Measurements from ENCODE around the gene NUP85.

DNA sequence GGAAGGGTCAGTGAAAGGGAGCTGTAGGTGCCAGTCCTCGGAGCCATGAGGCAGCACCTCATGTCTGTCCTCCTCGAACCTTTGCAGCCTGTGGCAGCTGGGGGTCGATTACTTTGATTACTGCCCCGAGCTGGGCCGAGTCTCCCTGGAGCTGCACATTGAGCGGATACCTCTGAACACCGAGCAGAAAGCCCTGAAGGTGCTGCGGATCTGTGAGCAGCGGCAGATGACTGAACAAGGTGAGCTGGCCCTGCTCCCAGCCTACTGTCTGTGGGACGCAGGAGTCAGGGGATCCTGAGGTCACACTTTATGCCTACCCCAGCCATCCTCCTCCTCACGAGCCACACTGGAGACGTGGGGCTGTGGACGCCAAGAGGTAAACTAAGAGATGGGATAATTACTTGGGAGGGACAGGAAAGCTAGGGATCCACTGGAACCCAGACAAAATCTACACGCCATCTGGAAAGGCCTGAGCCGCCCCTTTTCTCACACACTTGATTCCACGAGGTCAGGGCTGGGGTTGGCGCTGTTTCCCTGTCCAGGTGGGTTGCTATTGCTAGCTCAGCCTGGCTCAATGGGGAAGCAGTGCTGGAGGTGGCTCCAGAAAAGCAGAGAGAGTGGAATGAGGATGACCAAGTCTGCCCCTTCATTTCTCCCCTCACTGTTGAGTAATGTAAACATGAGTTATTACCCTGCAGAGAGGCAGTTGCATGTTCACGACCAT lies 26.4 kb downstream of the NUP85 start:
- TF ChIP-seq GLIS3 (CRISPR knock-in tag; IDR thresholded peaks at IDR 0.05): no peak
- no peak for TF ChIP-seq PPARA (CRISPR knock-in tag; IDR thresholded peaks at IDR 0.05; ENCODE audit: borderline replicate concordance)
- TF ChIP-seq, protein P1, sequence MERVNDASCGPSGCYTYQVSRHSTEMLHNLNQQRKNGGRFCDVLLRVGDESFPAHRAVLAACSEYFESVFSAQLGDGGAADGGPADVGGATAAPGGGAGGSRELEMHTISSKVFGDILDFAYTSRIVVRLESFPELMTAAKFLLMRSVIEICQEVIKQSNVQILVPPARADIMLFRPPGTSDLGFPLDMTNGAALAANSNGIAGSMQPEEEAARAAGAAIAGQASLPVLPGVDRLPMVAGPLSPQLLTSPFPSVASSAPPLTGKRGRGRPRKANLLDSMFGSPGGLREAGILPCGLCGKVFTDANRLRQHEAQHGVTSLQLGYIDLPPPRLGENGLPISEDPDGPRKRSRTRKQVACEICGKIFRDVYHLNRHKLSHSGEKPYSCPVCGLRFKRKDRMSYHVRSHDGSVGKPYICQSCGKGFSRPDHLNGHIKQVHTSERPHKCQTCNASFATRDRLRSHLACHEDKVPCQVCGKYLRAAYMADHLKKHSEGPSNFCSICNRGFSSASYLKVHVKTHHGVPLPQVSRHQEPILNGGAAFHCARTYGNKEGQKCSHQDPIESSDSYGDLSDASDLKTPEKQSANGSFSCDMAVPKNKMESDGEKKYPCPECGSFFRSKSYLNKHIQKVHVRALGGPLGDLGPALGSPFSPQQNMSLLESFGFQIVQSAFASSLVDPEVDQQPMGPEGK (CRISPR knock-in tag; IDR thresholded peaks at IDR 0.05; ENCODE audit: borderline replicate concordance): no peak
- TF ChIP-seq, protein P2, sequence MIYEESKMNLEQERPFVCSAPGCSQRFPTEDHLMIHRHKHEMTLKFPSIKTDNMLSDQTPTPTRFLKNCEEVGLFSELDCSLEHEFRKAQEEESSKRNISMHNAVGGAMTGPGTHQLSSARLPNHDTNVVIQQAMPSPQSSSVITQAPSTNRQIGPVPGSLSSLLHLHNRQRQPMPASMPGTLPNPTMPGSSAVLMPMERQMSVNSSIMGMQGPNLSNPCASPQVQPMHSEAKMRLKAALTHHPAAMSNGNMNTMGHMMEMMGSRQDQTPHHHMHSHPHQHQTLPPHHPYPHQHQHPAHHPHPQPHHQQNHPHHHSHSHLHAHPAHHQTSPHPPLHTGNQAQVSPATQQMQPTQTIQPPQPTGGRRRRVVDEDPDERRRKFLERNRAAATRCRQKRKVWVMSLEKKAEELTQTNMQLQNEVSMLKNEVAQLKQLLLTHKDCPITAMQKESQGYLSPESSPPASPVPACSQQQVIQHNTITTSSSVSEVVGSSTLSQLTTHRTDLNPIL (CRISPR knock-in tag; IDR thresholded peaks at IDR 0.05; ENCODE audit: low read depth): no peak
